AG09309 (cell line): ENCODE data around the gene ZC3H11A.

Experiments used
- DNase-seq: peaks from one replicate; pipeline ENCODE4 v3.0.0-alpha.2; 2010; ENCODE audit warnings: low read depth
- H3K4me3 ChIP-seq: 2 replicates; pipeline ENCODE4 v1.5.1; 2011; ENCODE audit warnings: mild to moderate bottlenecking, low read depth, low read length, moderate library complexity; ENCODE audit not compliant: control insufficient read depth
- CTCF ChIP-seq: IDR thresholded peaks from 2 replicates; pipeline ENCODE4 v1.5.1; 2011; ENCODE audit warnings: mild to moderate bottlenecking, low read depth, low read length, inconsistent platforms; ENCODE audit not compliant: insufficient read depth, control insufficient read depth; ENCODE audit errors: missing control alignments

ZC3H11A gene

GRCh38 chr1:203799157-203799556, 3.7 kb downstream of the ZC3H11A start:
- no peak for DNase-seq
- TF ChIP-seq CTCF, result no peak
- no peak overlapping the region for H3K4me3 ChIP-seq

GRCh38 chr1:203799971-203800370, 4.5 kb downstream of the ZC3H11A start:
- TF ChIP-seq CTCF, result no peak
- DNase-seq, result no peak
- no peak overlapping the region for H3K4me3 ChIP-seq

GRCh38 chr1:203805689-203806088, 10.3 kb downstream of the ZC3H11A start:
- no peak for TF ChIP-seq CTCF
- H3K4me3 ChIP-seq, result no peak overlapping the region
- no peak for DNase-seq

GRCh38 chr1:203807196-203807595, 11.8 kb downstream of the ZC3H11A start:
- no peak for TF ChIP-seq CTCF
- peak; percentile 68 for DNase-seq
- H3K4me3 ChIP-seq, result no peak overlapping the region

- no peak overlapping the region for H3K4me3 ChIP-seq
- TF ChIP-seq CTCF, result no peak
- no peak for DNase-seq
Observed at GRCh38 chr1:203813581-203814341, 18.3 kb downstream of the ZC3H11A start.

- DNase-seq, result no peak
- no peak for TF ChIP-seq CTCF
- no peak overlapping the region for H3K4me3 ChIP-seq
Observed at GRCh38 chr1:203818399-203818798, 23.0 kb downstream of the ZC3H11A start.
